Activated T-cell treated with anti-CD3 and anti-CD28 coated beads for 48 hours (primary cell): Measurements from ENCODE around the gene GLS.

Experiments used
- DNase-seq: peaks from one replicate; pipeline ENCODE4 v3.0.0-alpha.2; 2020; ENCODE audit warnings: low read depth

The GLS gene

GRCh38 chr2:190887089-190887488, 6.5 kb downstream of the GLS start:
- no peak for DNase-seq

DNA sequence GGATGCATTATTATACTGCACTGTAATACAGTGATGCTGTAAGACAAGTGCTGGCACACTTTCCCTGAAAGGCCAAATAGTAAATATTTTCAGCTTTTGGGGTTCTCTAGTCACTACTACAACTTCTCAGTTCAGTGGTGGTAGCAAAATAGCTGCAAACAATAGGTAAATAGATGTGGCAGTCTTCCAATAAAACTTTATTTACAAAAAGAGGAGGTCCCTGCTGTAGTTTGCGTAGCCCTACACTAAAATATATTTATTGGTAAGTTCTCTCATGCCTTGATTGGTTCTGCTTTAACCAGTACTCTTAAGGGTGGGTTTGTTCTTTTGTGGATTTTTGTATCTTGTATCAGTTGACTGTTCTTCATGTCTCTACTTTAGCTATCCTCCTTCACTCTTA, 7.8 kb downstream of the GLS start:
- DNase-seq = no peak

DNA sequence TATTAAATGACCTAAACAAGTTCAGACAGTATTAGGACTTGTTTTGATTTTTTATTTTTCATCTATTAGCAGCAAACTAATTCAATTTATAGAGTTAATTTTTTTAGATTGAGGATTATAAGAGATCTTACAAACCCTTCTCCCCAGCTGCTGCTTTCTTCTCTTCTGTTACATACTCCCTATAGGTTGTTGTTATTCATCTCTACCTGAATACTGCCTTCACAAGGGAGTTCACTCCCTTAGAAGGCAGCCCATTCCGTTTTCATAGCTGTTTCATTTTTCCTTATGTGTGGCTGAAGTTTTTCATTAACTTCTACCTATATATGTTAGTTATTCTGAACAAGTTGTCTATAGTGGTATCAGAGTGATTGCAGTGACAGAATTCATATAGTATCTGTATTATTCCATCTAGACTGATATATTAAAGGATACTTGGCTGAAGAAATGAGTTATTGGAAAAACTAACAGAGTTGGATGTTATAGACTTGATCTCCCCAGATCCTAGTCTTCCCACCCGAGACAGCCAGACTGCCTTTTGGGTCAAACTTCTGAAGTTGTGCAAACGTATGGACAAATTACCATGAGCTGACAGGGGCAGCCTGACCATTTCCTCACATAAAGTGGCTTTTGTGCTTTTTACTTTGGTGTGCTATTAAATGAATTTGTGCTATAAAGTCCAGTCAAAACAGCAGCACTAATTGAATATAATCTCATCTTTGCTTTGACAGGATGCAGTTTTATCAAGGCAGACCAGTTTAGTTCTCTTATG, 8.7 kb downstream of the GLS start:
- no peak for DNase-seq

- no peak for DNase-seq
Measured at GRCh38 chr2:190891372-190891771, 10.8 kb downstream of the GLS start.

DNA sequence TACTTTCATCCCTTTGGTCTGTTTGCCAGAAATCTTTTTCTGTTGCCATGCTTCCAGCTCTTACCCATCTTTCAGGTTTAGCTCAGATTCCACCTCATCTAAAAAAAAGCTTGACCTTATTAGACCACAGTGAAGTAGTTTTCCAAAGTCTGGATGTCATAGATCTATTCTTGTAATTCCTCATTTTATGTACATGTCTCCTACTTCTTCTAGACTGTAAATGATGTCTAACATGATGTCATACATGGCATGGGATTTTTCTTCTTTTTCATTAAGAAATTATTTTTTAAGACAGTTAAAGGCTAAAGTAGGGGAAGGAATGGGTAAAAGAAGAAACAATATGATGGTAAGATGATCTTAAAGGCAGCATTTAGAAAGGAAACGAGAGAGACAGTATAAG, 11.3 kb downstream of the GLS start:
- DNase-seq = no peak

- DNase-seq = no peak
Measured at GRCh38 chr2:190893157-190893556, 12.5 kb downstream of the GLS start.

DNA sequence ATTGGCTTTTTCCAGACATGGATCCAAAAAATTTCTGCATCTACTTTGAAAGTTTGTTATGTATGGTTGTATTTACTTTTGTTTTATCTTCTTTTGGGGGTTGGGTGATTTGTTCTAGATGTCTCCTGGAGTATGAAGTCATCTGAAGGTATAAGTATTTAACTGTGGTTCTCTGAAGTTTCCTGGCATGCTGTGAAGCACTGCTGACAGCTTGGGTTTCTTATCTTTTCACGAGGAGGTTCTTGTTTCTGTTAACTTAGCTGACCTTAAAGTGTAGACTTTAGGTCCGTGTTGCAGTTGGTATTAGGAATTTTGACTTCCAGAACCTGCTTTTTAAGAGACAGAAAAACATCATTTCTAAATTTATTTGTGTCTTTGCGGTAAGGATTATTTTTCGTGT, 15.9 kb downstream of the GLS start:
- DNase-seq = no peak

GRCh38 chr2:190903693-190904450, 23.3 kb downstream of the GLS start:
- no peak for DNase-seq

GRCh38 chr2:190904640-190905261, 24.1 kb downstream of the GLS start:
- DNase-seq = no peak

GRCh38 chr2:190908532-190908931, 27.9 kb downstream of the GLS start:
- no peak for DNase-seq

- DNase-seq = no peak
Measured at GRCh38 chr2:190909680-190910079, 29.1 kb downstream of the GLS start.

DNA sequence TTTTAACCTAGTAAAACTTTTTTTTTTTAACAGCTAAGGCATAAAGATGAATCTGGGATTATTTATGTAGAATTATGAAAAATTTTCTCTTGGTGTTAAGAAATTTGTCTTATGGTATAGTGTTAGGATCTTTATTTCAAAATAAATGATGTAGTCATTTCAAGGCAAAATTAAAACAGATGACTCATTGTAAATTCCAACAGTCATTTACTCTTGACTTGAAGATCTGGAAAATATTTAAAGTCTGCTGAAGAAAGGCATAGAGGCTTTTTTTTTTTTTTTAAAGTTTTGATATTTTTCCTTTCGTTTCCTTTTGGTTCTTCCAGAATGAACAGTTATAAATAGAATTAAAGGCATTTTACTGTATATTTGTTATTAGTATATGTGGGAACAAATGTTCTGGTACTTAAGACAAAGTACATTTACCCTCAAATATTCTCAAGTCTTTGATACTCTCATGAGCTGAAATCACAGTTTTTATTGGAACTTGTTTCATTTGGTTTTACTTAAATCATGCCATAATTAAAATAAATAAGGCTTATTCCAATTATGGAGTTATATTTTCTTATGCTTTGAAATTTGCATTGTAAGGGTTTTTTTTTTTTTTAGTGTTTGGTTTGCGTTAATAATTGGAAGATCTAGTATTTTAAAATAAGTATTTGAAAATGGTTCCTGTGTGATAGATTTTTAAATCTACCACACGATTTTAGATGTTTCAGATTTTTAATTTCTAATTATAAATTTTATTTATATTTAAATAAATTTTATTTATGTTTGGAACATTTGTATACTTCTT, 29.9 kb downstream of the GLS start:
- DNase-seq = no peak

DNA sequence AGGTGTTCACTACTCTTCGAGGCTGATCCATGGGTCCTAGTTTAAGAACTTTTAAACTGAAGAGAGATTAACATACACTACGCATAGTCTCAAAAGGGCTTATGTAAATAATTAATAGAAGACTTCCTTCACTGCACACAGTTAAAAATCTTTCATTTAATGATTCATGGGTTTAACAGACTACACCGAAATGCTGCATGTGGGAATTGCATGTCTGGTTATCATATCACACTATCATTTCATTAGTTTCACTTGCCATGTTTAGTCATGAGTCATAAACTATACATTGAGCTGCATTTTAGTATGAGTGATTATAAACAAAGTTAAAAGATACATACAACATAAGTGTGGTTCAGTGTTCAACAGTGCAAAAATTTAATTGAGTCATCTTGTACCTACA, 31.2 kb downstream of the GLS start:
- DNase-seq = no peak

GRCh38 chr2:190912726-190913125, 32.1 kb downstream of the GLS start:
- no peak for DNase-seq

DNA sequence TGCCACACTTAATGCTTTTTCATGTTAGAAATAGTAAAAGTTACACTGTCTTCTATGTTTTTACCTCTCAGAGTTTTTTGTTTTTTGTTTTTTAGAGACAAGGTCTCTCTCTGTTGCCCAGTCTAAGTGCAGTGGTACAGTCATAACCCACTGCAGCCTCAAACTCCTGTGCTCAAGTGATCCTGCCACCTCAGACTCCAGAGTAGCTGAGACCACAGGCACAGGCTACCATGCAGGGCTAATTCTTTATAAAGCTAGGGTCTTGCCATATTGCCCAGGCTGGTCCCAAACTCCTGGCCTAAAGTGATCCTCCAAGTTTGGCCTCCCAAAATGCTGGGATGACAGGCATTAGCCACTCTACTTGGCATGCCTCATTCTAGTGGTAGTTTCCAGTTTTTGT, 33.1 kb downstream of the GLS start:
- DNase-seq = no peak

DNA sequence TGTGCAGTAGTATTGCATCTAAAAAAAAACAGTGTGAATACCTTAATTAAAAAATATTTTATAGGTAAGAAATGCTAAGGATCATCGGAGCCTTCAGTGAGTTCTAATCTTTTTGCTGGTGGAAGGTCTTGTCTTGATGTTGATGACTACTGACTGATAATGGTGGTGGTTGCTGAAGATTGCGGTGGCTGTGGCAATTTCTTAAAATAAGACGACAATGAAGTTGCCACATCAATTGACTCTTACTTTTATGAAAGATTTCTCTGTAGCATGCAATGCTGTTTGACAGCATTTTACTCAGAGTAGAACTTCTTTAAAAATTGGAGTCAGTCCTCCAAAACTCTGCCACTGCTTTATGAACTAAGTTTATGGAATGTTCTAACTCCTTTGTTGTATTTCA, 36.2 kb downstream of the GLS start:
- no peak for DNase-seq

DNA sequence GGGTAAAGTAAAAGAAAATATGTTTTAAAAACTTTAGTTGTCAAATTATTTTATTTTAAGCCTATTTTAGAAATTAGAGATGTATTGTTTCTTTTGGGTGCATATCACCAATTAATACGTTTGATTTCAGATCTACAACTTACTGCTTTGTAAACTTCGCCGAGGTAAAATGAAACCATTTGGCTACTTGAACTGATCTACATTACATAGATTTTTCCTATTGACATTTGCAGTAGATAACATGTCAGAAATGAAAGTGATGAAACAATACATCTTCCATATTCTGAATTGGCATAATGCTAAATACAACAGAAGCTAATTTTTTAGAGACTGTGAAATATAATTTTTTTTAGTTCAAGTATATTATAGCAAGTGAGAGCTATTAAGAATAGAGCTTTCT, 39.5 kb downstream of the GLS start:
- no peak for DNase-seq

- no peak for DNase-seq
Measured at GRCh38 chr2:190922376-190922775, 41.8 kb downstream of the GLS start.

DNA sequence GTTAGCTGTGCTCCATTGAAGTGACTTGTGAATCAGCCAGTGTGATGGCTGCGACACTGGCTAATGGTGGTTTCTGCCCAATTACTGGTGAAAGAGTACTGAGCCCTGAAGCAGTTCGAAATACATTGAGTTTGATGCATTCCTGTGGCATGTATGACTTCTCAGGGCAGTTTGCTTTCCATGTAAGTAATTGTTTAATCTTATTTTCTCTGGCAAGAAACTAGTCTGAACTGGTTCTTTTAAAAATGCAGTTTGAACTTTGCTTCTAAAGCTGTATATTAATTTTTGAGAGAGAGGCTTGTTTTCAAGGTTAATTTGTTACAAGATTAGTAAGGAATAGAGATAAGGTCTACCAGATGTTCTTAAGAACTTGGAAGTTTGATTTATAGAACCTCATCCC, 46.7 kb downstream of the GLS start:
- no peak for DNase-seq

DNA sequence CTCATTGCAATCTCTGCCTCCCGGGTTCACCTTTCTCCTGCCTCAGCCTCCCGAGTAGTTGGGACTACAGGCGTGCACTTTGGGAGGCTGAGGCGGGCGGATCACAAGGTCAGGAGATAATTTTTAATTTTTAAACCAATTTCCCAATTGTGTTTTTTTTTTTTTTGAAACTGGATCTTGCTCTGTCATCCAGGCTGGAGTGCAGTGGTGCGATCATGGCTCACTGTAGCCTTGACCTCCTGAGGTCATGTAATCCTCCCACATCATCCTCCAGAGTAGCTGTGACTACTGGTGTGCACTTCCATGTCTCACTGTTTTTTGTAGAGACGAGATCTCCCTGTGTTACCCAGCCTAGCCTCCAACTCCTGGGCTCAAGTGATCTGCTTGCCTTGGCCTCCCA, 49.3 kb downstream of the GLS start:
- no peak for DNase-seq

DNA sequence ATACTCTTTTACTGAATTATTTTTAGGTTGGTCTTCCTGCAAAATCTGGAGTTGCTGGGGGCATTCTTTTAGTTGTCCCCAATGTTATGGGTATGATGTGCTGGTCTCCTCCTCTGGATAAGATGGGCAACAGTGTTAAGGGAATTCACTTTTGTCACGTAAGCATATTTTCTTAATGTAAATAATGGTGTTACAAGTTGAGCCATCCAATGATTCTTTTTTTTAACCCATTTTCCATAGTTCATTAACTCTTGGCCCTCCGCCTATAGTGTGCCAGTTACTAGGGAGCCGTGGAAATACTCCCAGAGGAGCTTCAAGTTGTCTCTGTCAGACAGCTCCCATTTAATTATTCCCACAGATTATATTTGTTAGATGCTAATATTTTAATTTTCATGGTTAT, 49.8 kb downstream of the GLS start:
- DNase-seq = no peak

GRCh38 chr2:190932514-190932913, 51.9 kb downstream of the GLS start:
- no peak for DNase-seq

GRCh38 chr2:190933361-190933760, 52.7 kb downstream of the GLS start:
- no peak for DNase-seq
